ENCODE data around the gene TXLNB. TPM values are rescaled to one million over a fixed set of nuclear protein-coding genes. Genes with fewer than 3 reads are reported as not detected.
"Not testable (repeated sequence)": the region's sequence is repeated elsewhere in the genome, so short reads cannot be mapped to it uniquely, and the experiment has no call there.

TXLNB gene
- total RNA-seq, 4 donors from 2014 or later = 0.26 to 2.5 (median 1.9) TPM

DNA sequence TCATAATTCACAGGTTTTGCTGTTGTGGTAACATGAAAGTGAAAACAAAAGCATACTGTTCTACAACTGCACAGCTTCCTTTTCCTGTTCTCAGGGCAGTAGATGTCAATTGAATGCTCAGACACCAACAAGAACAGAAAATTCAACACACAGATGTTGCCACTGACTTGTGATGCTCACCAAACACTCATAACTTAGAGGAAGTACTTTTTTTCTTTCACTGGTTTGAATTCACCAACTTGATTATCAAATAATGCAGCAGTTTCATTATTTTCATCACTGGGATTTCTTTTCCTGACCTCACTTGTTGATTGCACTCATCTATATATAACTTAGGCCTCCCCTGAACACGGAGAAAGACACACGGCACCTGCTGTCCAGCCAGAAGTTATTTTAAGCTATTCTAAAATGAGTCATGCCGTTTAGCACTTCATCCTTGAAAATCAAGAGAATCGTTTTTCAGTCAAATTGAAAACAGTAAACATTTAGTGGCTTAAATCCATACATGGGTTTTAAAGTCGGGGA is 949 bp downstream of the TXLNB start:
- H3K27me3 ChIP-seq = no peaks in the 10 kb centered on the region
- H3K36me3 ChIP-seq = no peaks in the 10 kb centered on the region
- TF ChIP-seq POLR2A (IDR thresholded peaks at IDR 0.05) (no peak), CTCF (IDR thresholded peaks at IDR 0.05) (no peak)
- DNase-seq = peak; percentile 26 to 44
- no peaks in the 10 kb centered on the region for H3K9me3 ChIP-seq
- intact Hi-C loops (cut with DNase I; ENCODE audit: low total_unique reads) = no loop called here
- peak overlapping the region; percentile 80 to 90 for H3K27ac ChIP-seq
- peak overlapping the region in 1 of 2 donors; percentile 30 for H3K4me3 ChIP-seq
- H3K4me1 ChIP-seq = peaks cover 0 to 5% of the 10 kb centered on the region in 2 donors

DNA sequence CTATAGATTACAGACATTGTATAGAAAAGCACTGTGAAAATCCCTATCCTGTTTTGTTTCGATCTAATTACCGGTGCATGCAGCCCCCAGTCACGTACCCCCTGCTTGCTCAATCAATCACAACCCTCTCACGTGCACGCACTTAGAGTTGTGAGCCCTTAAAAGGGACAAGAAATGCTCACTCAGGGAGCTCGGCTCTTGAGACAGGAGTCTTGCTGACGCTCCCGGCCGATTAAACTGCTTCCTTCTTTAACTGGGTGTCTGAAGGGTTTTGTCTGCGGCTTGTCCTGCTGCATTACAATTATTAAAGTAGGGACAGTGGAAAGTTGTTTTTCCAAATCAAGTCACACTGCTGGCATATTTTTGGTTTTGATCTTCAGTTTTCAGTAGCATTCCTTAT is 2.6 kb downstream of the TXLNB start:
- no peak for TF ChIP-seq POLR2A (IDR thresholded peaks at IDR 0.05)
- no peak for TF ChIP-seq CTCF (IDR thresholded peaks at IDR 0.05)
- Histone ChIP-seq H3K9me3 (no peaks in the 10 kb centered on the region), H3K36me3 (no peaks in the 10 kb centered on the region), H3K27me3 (no peaks in the 10 kb centered on the region), H3K27ac (no peak overlapping the region), H3K4me1 (peaks cover 0 to 5% of the 10 kb centered on the region in 2 donors), H3K4me3 (no peak overlapping the region)
- no peak for DNase-seq
- intact Hi-C loops (cut with DNase I; ENCODE audit: low total_unique reads) = no loop called here

DNA sequence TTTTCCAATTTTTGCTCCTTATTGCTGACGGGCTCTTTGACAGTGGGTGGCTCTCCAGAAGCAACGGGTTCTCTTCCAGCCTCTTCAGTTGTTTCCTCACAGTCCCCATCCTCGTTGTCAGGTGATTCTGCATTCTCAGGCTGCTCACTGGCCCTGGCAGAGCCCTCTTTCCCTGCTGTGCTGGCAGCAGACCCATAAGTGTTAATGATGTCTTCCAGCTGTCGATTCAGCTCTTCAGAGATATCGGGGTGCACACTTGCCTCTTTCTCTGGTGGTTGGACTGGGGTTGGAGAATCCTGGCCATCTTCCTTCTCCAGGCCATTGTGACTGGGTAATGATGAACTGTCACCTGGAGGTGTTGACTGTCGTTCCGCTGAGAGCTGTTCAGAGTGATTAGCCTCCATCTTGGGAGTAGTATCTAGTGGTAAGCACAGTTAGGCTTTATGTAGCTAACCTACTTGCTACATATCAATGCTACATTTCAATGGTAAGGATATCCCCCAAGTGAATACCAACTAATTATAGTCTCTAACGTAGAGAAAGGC is 3.2 kb downstream of the TXLNB start:
- no peak overlapping the region for H3K27ac ChIP-seq
- H3K4me3 ChIP-seq = no peak overlapping the region
- no peaks in the 10 kb centered on the region for H3K36me3 ChIP-seq
- intact Hi-C loops (cut with DNase I; ENCODE audit: low total_unique reads) = no loop called here
- no peaks in the 10 kb centered on the region for H3K27me3 ChIP-seq
- no peak for TF ChIP-seq CTCF (IDR thresholded peaks at IDR 0.05)
- no peak for TF ChIP-seq POLR2A (IDR thresholded peaks at IDR 0.05)
- H3K4me1 ChIP-seq = peaks cover 0 to 5% of the 10 kb centered on the region in 2 donors
- DNase-seq = no peak
- no peaks in the 10 kb centered on the region for H3K9me3 ChIP-seq

DNA sequence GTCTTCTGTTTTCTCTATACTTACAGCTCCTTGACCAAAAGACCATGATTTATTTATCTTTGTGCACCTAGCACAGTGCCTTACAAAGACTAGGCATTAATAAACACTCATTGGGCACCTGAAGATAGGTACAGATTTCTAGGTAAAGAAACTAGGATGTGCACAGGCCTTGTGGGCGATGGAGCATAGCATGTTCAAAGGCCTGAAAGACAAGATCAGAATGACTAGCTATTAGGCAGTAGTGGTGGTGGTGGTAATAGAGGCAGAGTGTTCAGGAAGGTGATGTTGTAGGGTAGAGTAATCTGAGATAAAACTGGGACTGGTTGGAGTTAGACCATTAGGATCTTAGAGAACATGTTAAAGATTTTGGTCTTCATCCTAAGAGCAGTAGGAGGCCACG is 3.9 kb downstream of the TXLNB start:
- Histone ChIP-seq H3K9me3 (no peaks in the 10 kb centered on the region), H3K27me3 (no peaks in the 10 kb centered on the region), H3K27ac (no peak overlapping the region), H3K4me1 (peaks cover 0 to 5% of the 10 kb centered on the region in 2 donors), H3K4me3 (no peak overlapping the region), H3K36me3 (no peaks in the 10 kb centered on the region)
- TF ChIP-seq CTCF (IDR thresholded peaks at IDR 0.05) = no peak
- TF ChIP-seq POLR2A (IDR thresholded peaks at IDR 0.05) = no peak
- intact Hi-C loops (cut with DNase I; ENCODE audit: low total_unique reads) = no loop called here
- no peak for DNase-seq

DNA sequence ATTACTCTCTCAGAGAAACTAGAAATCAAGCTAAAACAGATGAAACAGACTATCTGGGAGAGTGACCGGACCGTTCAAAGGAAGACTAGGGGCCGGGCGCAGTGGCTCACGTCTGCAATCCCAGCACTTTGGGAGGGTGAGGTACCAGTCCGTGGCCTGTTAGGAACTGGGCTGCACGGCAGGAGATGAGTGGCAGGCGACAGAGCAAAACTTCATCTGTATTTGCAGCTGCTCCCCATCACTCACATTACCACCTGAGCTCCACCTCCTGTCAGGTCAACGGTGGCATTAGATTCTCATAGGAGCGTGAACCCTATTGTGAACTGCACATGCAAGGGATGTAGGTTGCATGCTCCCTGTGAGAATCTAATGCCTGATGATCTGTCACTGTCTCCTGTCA is 5.4 kb downstream of the TXLNB start:
- intact Hi-C loops (cut with DNase I; ENCODE audit: low total_unique reads); DNase-seq; H3K4me1 ChIP-seq; H3K27ac ChIP-seq; H3K4me3 ChIP-seq; H3K36me3 ChIP-seq; H3K9me3 ChIP-seq; H3K27me3 ChIP-seq: not testable (repeated sequence)

DNA sequence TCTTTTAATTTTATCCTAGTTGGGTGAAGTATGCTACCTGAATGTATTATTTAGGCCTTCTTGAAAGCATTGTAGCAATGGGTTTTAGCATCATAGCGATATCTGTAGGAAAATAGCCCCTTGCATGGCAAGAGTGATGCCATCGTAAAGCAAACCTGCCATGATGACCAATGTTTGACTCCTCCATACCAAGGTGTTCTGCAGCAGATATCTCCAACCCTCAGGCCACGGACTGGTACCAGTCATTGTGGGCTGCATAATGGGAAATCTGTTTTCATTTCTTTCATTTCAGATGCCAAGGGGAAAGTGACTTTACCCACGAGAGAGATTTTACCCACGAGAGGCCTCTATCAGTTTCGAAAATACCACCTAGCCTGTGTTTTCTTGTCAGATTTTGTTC is 6.2 kb downstream of the TXLNB start:
- TF ChIP-seq POLR2A (IDR thresholded peaks at IDR 0.05) (no peak), CTCF (IDR thresholded peaks at IDR 0.05) (no peak)
- intact Hi-C loops (cut with DNase I; ENCODE audit: low total_unique reads) = no loop called here
- no peaks in the 10 kb centered on the region for H3K9me3 ChIP-seq
- no peak for DNase-seq
- no peaks in the 10 kb centered on the region for H3K4me1 ChIP-seq
- no peaks in the 10 kb centered on the region for H3K27me3 ChIP-seq
- no peaks in the 10 kb centered on the region for H3K36me3 ChIP-seq
- H3K27ac ChIP-seq = no peak overlapping the region
- H3K4me3 ChIP-seq = no peak overlapping the region
